AG04450 (cell line): ENCODE results near the gene SP4. TPM values are rescaled to one million over a fixed set of nuclear protein-coding genes. Genes with fewer than 3 reads are reported as not detected.
A peak's percentile ranks its signal among the peaks of the same experiment; 100 is the strongest.
"Not testable (repeated sequence)": the region's sequence is repeated elsewhere in the genome, so short reads cannot be mapped to it uniquely, and the experiment has no call there.

Experiments used
- CTCF ChIA-PET: fragments of 300-600, 350-600 bp; formaldehyde crosslinking; extraction: SDS; loops from one replicate; lab custom pipeline; 2022; ENCODE audit warnings: antibody characterized with exemption, inconsistent platforms; lab: Charles Lee
- POLR2A ChIA-PET: fragments of 350-600 bp; formaldehyde crosslinking; extraction: SDS; loops from one replicate; lab custom pipeline; 2021; ENCODE audit warnings: antibody characterized with exemption, inconsistent platforms; lab: Yijun Ruan, JAX
- DNase-seq: peaks from one replicate; pipeline ENCODE4 v3.0.0-alpha.2; 2011; ENCODE audit warnings: low read depth, low spot score
- H3K27ac ChIP-seq: one replicate; pipeline ENCODE4 v1.5.1; 2012; ENCODE audit warnings: low read depth, low read length, control low read depth
- H3K27me3 ChIP-seq: one replicate; pipeline ENCODE4 v1.6.0; 2012; ENCODE audit warnings: low read length; ENCODE audit not compliant: control insufficient read depth, insufficient read depth
- H3K4me3 ChIP-seq: 2 replicates; pipeline ENCODE4 v1.5.1; 2011; ENCODE audit warnings: mild to moderate bottlenecking, low read depth, low read length, control low read depth
- H3K9me3 ChIP-seq: 2 replicates; pipeline ENCODE4 v1.5.1; 2012; ENCODE audit warnings: low read length; ENCODE audit not compliant: control insufficient read depth, insufficient read depth
- CTCF ChIP-seq: IDR thresholded peaks from 2 replicates; pipeline ENCODE4 v1.5.1; 2011; ENCODE audit warnings: low read depth, low read length, control low read depth, inconsistent platforms
- polyA plus RNA-seq: library from polyadenylated mRNA; depleted of rRNA; stranded (reverse); fragments of >200 nt; gene quantifications from 2 replicates; pipeline ENCODE4 v1.2.3, GENCODE V29; 2011

The SP4 gene
- polyA plus RNA-seq, 1 experiment: 2.3 TPM

- no peak overlapping the region for H3K27ac ChIP-seq
- DNase-seq: no peak
- H3K9me3 ChIP-seq: no peaks in the 10 kb centered on the region
- H3K27me3 ChIP-seq: no peaks in the 10 kb centered on the region
- no peak for TF ChIP-seq CTCF
- CTCF ChIA-PET: interaction anchor here (0.6 to 4.0 kb wide), 3 partner anchors 12 to 253 kb away, joined by 3 to 57 read pairs (median 6); no protein-coding TSS in a partner anchor
- POLR2A ChIA-PET: no interaction called here
- no peak overlapping the region for H3K4me3 ChIP-seq
These were observed 80.7 kb downstream of the SP4 start for GRCh38 chr7:21508538-21508937.

- ChIA-PET CTCF (interaction anchor here (0.9 kb wide), 1 partner anchor 260 kb away, joined by 5 read pairs; no protein-coding TSS in a partner anchor), POLR2A (no interaction called here)
- Histone ChIP-seq H3K4me3 (no peak overlapping the region), H3K27me3 (no peaks in the 10 kb centered on the region), H3K9me3 (no peaks in the 10 kb centered on the region), H3K27ac (no peak overlapping the region)
- no peak for DNase-seq
- no peak for TF ChIP-seq CTCF
These were observed 86.2 kb downstream of the SP4 start for GRCh38 chr7:21514062-21514461.

- Histone ChIP-seq H3K4me3 (no peak overlapping the region), H3K27ac (no peak overlapping the region), H3K9me3 (no peaks in the 10 kb centered on the region), H3K27me3 (no peaks in the 10 kb centered on the region)
- TF ChIP-seq CTCF: no peak
- no peak for DNase-seq
- POLR2A ChIA-PET: no interaction called here
- CTCF ChIA-PET: interaction anchor here (1.0 kb wide), 1 partner anchor 262 kb away, joined by 3 read pairs; no protein-coding TSS in a partner anchor
These were observed 96.8 kb downstream of the SP4 start for GRCh38 chr7:21524680-21525079.

GRCh38 chr7:21526007-21526406 is 98.1 kb downstream of the SP4 start:
- peak; percentile 61 for TF ChIP-seq CTCF
- Histone ChIP-seq H3K9me3 (no peaks in the 10 kb centered on the region), H3K27ac (no peak overlapping the region), H3K27me3 (no peaks in the 10 kb centered on the region), H3K4me3 (no peak overlapping the region)
- CTCF ChIA-PET: interaction anchor here (0.5 to 0.6 kb wide), 2 partner anchors 748 to 823 kb away, joined by 3 to 4 read pairs; no protein-coding TSS in a partner anchor
- DNase-seq: no peak
- POLR2A ChIA-PET: no interaction called here

- H3K4me3 ChIP-seq: no peak overlapping the region
- CTCF ChIA-PET: interaction anchor here (0.5 to 1.4 kb wide), 3 partner anchors 9 to 823 kb away, joined by 3 to 4 read pairs (median 4); no protein-coding TSS in a partner anchor
These were observed 98.6 kb downstream of the SP4 start for GRCh38 chr7:21526448-21526847.

GRCh38 chr7:21532485-21532884 is 104.6 kb downstream of the SP4 start:
- H3K27ac ChIP-seq, DNase-seq, CTCF ChIA-PET, H3K9me3 ChIP-seq, H3K27me3 ChIP-seq, POLR2A ChIA-PET, H3K4me3 ChIP-seq: not testable (repeated sequence)

More at GRCh38 chr7:21526448-21526847, 98.6 kb downstream of the SP4 start:
- DNase-seq: no peak
- TF ChIP-seq CTCF: no peak
- POLR2A ChIA-PET: no interaction called here
- Histone ChIP-seq H3K9me3 (no peaks in the 10 kb centered on the region), H3K27me3 (no peaks in the 10 kb centered on the region), H3K27ac (no peak overlapping the region)

- H3K27ac ChIP-seq, H3K4me3 ChIP-seq, H3K27me3 ChIP-seq, POLR2A ChIA-PET, H3K9me3 ChIP-seq, CTCF ChIA-PET, DNase-seq: not testable (repeated sequence)
These were observed 105.8 kb downstream of the SP4 start for GRCh38 chr7:21533646-21534045.
